ENCODE results near the gene KHDRBS1. TPM values are rescaled to one million over a fixed set of nuclear protein-coding genes. Genes with fewer than 3 reads are reported as not detected.

The KHDRBS1 gene
- total and polyA plus RNA-seq, 8 donors, result 87.2 to 261 (median 218) TPM

GRCh38 chr1:32044234-32044633, 30.6 kb downstream of the KHDRBS1 start:
- H3K27me3 ChIP-seq, result no peaks in the 10 kb centered on the region
- TF ChIP-seq, protein P1, sequence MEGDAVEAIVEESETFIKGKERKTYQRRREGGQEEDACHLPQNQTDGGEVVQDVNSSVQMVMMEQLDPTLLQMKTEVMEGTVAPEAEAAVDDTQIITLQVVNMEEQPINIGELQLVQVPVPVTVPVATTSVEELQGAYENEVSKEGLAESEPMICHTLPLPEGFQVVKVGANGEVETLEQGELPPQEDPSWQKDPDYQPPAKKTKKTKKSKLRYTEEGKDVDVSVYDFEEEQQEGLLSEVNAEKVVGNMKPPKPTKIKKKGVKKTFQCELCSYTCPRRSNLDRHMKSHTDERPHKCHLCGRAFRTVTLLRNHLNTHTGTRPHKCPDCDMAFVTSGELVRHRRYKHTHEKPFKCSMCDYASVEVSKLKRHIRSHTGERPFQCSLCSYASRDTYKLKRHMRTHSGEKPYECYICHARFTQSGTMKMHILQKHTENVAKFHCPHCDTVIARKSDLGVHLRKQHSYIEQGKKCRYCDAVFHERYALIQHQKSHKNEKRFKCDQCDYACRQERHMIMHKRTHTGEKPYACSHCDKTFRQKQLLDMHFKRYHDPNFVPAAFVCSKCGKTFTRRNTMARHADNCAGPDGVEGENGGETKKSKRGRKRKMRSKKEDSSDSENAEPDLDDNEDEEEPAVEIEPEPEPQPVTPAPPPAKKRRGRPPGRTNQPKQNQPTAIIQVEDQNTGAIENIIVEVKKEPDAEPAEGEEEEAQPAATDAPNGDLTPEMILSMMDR (IDR thresholded peaks at IDR 0.05), result no peak
- H3K9me3 ChIP-seq, result no peaks in the 10 kb centered on the region
- H3K36me3 ChIP-seq, result no peaks in the 10 kb centered on the region
- DNase-seq, result no peak
- no peak overlapping the region for H3K4me3 ChIP-seq
- H3K4me1 ChIP-seq, result peaks cover 0 to 12% of the 10 kb centered on the region in 2 donors
- ATAC-seq, result no peak
- intact Hi-C loops (cut with DNase I), result no loop called here
- H3K27ac ChIP-seq, result no peak overlapping the region

DNA sequence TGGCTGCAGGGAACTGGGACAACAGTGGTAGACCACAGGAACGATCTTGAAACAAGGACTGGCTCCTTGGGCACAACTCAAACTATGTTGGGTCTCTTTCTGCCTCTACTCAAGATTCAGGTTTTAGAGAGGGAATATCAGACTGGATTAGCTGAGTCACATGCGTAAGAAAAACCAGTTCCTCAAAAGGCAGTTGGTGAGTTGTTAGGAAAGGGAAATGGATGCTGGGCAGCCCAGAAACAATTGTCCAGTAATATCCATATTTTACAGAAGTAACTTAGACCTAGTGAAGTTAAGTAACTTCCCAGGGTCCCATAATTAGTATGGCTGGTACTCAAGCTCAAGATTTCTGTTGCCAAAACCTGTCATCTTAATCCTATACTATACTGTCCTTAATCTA, 32.1 kb downstream of the KHDRBS1 start:
- intact Hi-C loops (cut with DNase I), result no loop called here
- H3K4me1 ChIP-seq, result peaks cover 0 to 12% of the 10 kb centered on the region in 2 donors
- H3K27ac ChIP-seq, result peak overlapping the region in 1 of 2 donors; percentile 71
- DNase-seq (no peak), ATAC-seq (peak; percentile 66)
- TF ChIP-seq, protein P1 (IDR thresholded peaks at IDR 0.05), result no peak
- H3K9me3 ChIP-seq, result no peaks in the 10 kb centered on the region
- no peaks in the 10 kb centered on the region for H3K27me3 ChIP-seq
- no peak overlapping the region for H3K4me3 ChIP-seq
- H3K36me3 ChIP-seq, result no peaks in the 10 kb centered on the region

DNA sequence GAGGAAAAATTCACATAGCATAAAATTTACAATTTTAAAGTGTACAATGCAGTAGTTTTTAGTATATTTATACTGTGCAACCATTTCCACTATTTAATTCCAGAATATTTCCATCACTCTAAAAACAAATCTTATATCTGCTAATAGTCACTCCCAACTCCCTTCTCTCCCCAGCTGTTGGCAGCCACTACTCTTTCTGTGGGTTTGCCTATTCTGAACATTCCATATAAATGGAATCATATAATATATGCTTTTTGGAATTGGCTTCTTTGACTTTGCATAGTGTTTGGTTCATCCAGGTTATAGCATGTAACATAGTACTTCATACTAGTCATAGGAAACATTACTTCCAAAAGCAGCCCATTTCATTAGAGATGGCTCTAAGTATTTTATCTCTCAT, 34.0 kb downstream of the KHDRBS1 start:
- Histone ChIP-seq H3K4me3 (no peak overlapping the region), H3K9me3 (no peaks in the 10 kb centered on the region), H3K4me1 (peaks cover 0 to 12% of the 10 kb centered on the region in 2 donors), H3K36me3 (no peaks in the 10 kb centered on the region), H3K27ac (no peak overlapping the region), H3K27me3 (no peaks in the 10 kb centered on the region)
- TF ChIP-seq, protein P1 (IDR thresholded peaks at IDR 0.05), result no peak
- intact Hi-C loops (cut with DNase I), result no loop called here
- ATAC-seq (no peak), DNase-seq (no peak)

DNA sequence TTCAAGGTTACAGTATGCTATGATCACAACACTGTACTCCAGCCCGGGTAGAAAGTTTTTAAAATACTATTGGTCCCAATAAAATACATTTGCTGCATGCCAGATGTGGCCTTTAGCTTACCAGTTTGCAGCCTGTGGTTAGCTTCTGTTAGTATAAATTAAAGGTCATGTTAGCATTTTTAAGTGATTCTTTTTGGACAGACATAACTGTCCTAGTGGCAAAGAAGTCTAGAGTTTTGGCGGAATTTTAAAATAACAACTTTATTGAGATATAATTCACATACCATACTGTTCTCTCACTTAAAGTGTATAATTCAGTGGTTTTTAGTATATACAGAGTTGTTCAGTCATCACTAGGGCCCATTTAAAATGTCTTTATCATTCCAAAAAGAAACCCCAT, 34.8 kb downstream of the KHDRBS1 start:
- intact Hi-C loops (cut with DNase I), result no loop called here
- ATAC-seq (no peak), DNase-seq (no peak)
- Histone ChIP-seq H3K27ac (no peak overlapping the region), H3K4me3 (no peak overlapping the region), H3K27me3 (no peaks in the 10 kb centered on the region), H3K4me1 (peaks cover 0 to 12% of the 10 kb centered on the region in 2 donors), H3K9me3 (no peaks in the 10 kb centered on the region), H3K36me3 (peaks cover 0 to 6% of the 10 kb centered on the region in 2 donors)
- TF ChIP-seq, protein P1 (IDR thresholded peaks at IDR 0.05), result no peak

DNA sequence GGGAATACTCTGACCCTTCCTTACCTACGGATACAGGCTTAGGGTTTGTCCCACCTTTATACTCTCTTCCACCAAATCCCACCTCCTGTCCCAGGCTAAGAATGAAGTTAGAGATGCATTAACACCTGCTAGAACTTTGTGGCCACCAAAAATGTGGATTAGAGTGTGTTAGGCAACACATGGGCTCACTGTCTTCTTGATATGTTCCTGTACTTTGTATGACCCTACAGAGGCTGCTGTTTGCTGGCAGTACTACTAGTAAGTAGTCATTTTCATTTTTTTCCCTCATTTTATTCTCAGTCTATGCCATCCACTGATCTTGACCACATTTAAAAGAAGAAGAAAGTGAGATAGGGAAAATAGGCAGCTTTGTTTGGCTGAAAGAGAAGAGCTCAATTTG, 38.0 kb downstream of the KHDRBS1 start:
- DNase-seq (no peak), ATAC-seq (no peak)
- no peaks in the 10 kb centered on the region for H3K4me1 ChIP-seq
- no peak overlapping the region for H3K27ac ChIP-seq
- H3K4me3 ChIP-seq, result no peak overlapping the region
- intact Hi-C loops (cut with DNase I), result no loop called here
- TF ChIP-seq, protein P1 (IDR thresholded peaks at IDR 0.05), result no peak
- no peaks in the 10 kb centered on the region for H3K27me3 ChIP-seq
- H3K9me3 ChIP-seq, result no peaks in the 10 kb centered on the region
- H3K36me3 ChIP-seq, result peaks cover 0 to 8% of the 10 kb centered on the region in 2 donors

Measured in left lung (tissue), 10 donors.